GM12878 (cell line): ENCODE data around the gene UNG. TPM values are rescaled to one million over a fixed set of nuclear protein-coding genes. Genes with fewer than 3 reads are reported as not detected.

Experiments used
- CEBPZ ChIP-seq: fragments of 150-350 bp; IDR thresholded peaks from 2 replicates; pipeline ENCODE4 v1.6.1; 2016; ENCODE audit warnings: low read depth, low read length
- EP300 ChIP-seq, 2 experiments: fragments of 150-350 bp in 1 of 2; IDR thresholded peaks; 2 replicates each; pipeline ENCODE4 v1.6.1; 2011 to 2012; ENCODE audit warnings: low read depth in 2 of 2, low read length in 2 of 2, borderline replicate concordance in 1 of 2, improper control_type of control experiment in 1 of 2, inconsistent platforms in 1 of 2; ENCODE audit not compliant: control insufficient read depth in 1 of 2
- FOS ChIP-seq: IDR thresholded peaks from 3 replicates; pipeline ENCODE4 v1.6.1; 2011; ENCODE audit warnings: borderline replicate concordance; ENCODE audit not compliant: insufficient read length; ENCODE audit errors: extremely low read depth
- KLF5 ChIP-seq: fragments of 450-650 bp; IDR thresholded peaks from 2 replicates; pipeline ENCODE4 v1.6.1; 2014; ENCODE audit warnings: mild to moderate bottlenecking; ENCODE audit not compliant: partially characterized antibody
- MXI1 ChIP-seq: fragments of 150-350 bp; IDR thresholded peaks from 2 replicates; pipeline ENCODE4 v1.6.1; 2011; ENCODE audit warnings: low read depth, mild to moderate bottlenecking, inconsistent platforms, low read length, improper control_type of control experiment
- NBN ChIP-seq: fragments of 450-650 bp; IDR thresholded peaks from 2 replicates; pipeline ENCODE4 v1.6.1; 2016
- NFYA ChIP-seq: IDR thresholded peaks from 2 replicates; pipeline ENCODE4 v1.6.1; 2011; ENCODE audit warnings: low read depth, mild to moderate bottlenecking, low read length, improper control_type of control experiment, borderline replicate concordance
- PAX8 ChIP-seq: fragments of 450-650 bp; IDR thresholded peaks from 2 replicates; pipeline ENCODE4 v1.6.1; 2017; ENCODE audit warnings: mild to moderate bottlenecking, moderate library complexity
- RFX5 ChIP-seq: IDR thresholded peaks from 2 replicates; pipeline ENCODE4 v1.6.1; 2011; ENCODE audit warnings: low read depth, low read length, improper control_type of control experiment
- SP1 ChIP-seq: IDR thresholded peaks from one replicate; pipeline ENCODE4 v1.6.1; 2011; ENCODE audit warnings: low read depth, low read length
- SREBF2 ChIP-seq: IDR thresholded peaks from 2 replicates; pipeline ENCODE4 v1.6.1; 2012; ENCODE audit warnings: mild to moderate bottlenecking, low read length
- YBX1 ChIP-seq: fragments of 450-650 bp; IDR thresholded peaks from 2 replicates; pipeline ENCODE4 v1.6.1; 2016; ENCODE audit warnings: antibody characterized with exemption
- ZNF207 ChIP-seq: fragments of 450-650 bp; IDR thresholded peaks from 2 replicates; pipeline ENCODE4 v1.6.1; 2014; ENCODE audit warnings: antibody characterized with exemption, mild to moderate bottlenecking, borderline replicate concordance
- ZNF217 ChIP-seq: fragments of 450-650 bp; IDR thresholded peaks from 2 replicates; pipeline ENCODE4 v1.6.1; 2017; ENCODE audit warnings: antibody characterized with exemption, mild to moderate bottlenecking
- polyA plus RNA-seq, 11 experiments: library from polyadenylated mRNA; depleted of rRNA in 4 of 11; unstranded in 6 of 11; stranded (reverse) in 5 of 11; fragments of >200 nt; fragmentation: Nextera tagmentation in 4 of 11; fragmentation: Illumina TruSeq in 1 of 11; extraction: Ambion mirVana in 4 of 11; extraction: Trizol in 1 of 11; gene quantifications; 1 replicate in 1 of 11; 2 replicates in 10 of 11; pipeline versions ENCODE4 v1.2.1 to v1.2.3, GENCODE V29; 2011 to 2016; ENCODE audit warnings: inconsistent platforms in 2 of 11, missing spikeins in 2 of 11, low read depth in 1 of 11
- total RNA-seq, 4 experiments: library from RNA; depleted of rRNA in 3 of 4; stranded (reverse); fragments of >200 nt in 3 of 4; fragmentation: Illumina TruSeq in 1 of 4; extraction: Trizol in 1 of 4; gene quantifications; 2 replicates each; pipeline versions ENCODE4 v1.2.1 to v1.2.3, GENCODE V29; 2013 to 2021
- TF ChIP-seq, protein P1 (sequence below): fragments of 450-650 bp; IDR thresholded peaks from 2 replicates; pipeline ENCODE4 v1.6.1; 2016; ENCODE audit warnings: mild to moderate bottlenecking, moderate library complexity, borderline replicate concordance
- TF ChIP-seq, protein P2 (sequence below): fragments of 450-650 bp; formaldehyde crosslinking; IDR thresholded peaks from 2 replicates; pipeline ENCODE4 v1.5.0; 2022; ENCODE audit warnings: mild to moderate bottlenecking, missing genetic modification characterization

UNG gene
- total and polyA plus RNA-seq, 10 of the 15 experiments (the other 5 are each of a cell fraction or from before 2014, with no cell fraction given), result 9.5 to 81.9 (median 48.2) TPM

DNA sequence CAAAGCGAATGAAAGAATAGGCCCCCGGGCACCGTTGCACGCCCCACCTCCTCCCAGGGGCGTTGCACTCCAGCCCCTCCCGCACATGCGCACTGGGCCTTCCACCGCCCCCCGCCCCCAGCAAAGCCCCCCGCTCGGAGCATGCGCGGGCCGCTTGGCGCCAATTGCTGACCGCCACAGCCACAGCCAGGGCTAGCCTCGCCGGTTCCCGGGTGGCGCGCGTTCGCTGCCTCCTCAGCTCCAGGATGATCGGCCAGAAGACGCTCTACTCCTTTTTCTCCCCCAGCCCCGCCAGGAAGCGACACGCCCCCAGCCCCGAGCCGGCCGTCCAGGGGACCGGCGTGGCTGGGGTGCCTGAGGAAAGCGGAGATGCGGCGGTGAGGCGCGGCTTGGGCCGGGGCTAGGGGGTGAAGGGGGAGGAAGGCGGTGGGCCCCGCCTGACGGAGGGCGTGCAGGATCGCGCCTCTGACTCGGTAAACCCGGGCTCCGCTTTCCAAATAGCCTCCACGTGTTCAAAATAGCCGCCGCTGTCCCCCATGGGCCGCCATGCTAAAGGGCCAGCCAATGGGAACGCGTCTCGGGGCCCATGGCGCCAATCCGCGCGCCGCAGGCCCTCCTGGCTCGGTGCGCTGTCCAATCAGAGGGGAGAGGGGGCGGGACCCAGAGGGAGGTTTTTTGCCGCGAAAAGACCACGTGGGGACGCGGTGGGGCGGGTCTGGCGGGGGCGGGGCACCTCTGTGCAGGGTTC lies at the start of gene UNG (continued):
- TF ChIP-seq, protein P1, sequence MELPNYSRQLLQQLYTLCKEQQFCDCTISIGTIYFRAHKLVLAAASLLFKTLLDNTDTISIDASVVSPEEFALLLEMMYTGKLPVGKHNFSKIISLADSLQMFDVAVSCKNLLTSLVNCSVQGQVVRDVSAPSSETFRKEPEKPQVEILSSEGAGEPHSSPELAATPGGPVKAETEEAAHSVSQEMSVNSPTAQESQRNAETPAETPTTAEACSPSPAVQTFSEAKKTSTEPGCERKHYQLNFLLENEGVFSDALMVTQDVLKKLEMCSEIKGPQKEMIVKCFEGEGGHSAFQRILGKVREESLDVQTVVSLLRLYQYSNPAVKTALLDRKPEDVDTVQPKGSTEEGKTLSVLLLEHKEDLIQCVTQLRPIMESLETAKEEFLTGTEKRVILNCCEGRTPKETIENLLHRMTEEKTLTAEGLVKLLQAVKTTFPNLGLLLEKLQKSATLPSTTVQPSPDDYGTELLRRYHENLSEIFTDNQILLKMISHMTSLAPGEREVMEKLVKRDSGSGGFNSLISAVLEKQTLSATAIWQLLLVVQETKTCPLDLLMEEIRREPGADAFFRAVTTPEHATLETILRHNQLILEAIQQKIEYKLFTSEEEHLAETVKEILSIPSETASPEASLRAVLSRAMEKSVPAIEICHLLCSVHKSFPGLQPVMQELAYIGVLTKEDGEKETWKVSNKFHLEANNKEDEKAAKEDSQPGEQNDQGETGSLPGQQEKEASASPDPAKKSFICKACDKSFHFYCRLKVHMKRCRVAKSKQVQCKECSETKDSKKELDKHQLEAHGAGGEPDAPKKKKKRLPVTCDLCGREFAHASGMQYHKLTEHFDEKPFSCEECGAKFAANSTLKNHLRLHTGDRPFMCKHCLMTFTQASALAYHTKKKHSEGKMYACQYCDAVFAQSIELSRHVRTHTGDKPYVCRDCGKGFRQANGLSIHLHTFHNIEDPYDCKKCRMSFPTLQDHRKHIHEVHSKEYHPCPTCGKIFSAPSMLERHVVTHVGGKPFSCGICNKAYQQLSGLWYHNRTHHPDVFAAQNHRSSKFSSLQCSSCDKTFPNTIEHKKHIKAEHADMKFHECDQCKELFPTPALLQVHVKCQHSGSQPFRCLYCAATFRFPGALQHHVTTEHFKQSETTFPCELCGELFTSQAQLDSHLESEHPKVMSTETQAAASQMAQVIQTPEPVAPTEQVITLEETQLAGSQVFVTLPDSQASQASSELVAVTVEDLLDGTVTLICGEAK, result peak; percentile 14; the same call in 1 of the 2 replicates
- TF ChIP-seq FOS (peak; percentile 95), KLF5 (no peak), MXI1 (peak; percentile 97), CEBPZ (peak; percentile 39; the same call in 1 of the 2 replicates), NBN (no peak), SREBF2 (no peak), YBX1 (no peak), PAX8 (no peak), ZNF217 (no peak), ZNF207 (no peak), EP300 (IDR thresholded peaks at IDR 0.05; ENCODE audit: borderline replicate concordance in 1 of 2, control insufficient read depth in 1 of 2, low read depth in 2 of 2, low read length in 2 of 2) (no peak), RFX5 (peak; percentile 46; the same call in 1 of the 2 replicates), SP1 (peak; percentile 98), NFYA (peak; percentile 85)
- TF ChIP-seq, protein P2, sequence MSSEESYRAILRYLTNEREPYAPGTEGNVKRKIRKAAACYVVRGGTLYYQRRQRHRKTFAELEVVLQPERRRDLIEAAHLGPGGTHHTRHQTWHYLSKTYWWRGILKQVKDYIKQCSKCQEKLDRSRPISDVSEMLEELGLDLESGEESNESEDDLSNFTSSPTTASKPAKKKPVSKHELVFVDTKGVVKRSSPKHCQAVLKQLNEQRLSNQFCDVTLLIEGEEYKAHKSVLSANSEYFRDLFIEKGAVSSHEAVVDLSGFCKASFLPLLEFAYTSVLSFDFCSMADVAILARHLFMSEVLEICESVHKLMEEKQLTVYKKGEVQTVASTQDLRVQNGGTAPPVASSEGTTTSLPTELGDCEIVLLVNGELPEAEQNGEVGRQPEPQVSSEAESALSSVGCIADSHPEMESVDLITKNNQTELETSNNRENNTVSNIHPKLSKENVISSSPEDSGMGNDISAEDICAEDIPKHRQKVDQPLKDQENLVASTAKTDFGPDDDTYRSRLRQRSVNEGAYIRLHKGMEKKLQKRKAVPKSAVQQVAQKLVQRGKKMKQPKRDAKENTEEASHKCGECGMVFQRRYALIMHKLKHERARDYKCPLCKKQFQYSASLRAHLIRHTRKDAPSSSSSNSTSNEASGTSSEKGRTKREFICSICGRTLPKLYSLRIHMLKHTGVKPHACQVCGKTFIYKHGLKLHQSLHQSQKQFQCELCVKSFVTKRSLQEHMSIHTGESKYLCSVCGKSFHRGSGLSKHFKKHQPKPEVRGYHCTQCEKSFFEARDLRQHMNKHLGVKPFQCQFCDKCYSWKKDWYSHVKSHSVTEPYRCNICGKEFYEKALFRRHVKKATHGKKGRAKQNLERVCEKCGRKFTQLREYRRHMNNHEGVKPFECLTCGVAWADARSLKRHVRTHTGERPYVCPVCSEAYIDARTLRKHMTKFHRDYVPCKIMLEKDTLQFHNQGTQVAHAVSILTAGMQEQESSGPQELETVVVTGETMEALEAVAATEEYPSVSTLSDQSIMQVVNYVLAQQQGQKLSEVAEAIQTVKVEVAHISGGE, result no peak
